ENCODE measurements around the gene MARCKSL1.

The MARCKSL1 gene

GRCh38 chr1:32336591-32336932, 529 bp upstream of the MARCKSL1 start:
- DNase-seq: no peak
- in situ Hi-C loops (cut with HindIII; ENCODE audit: low pct_ligation_motif_present, low pct_unique_long_range_greater_than_20kb, low sequenced_read_pairs): no loop called here

- no peak for DNase-seq
- in situ Hi-C loops (cut with HindIII; ENCODE audit: low pct_ligation_motif_present, low pct_unique_long_range_greater_than_20kb, low sequenced_read_pairs): no loop called here
Observed at GRCh38 chr1:32335535-32335789, 571 bp downstream of the MARCKSL1 start.

- in situ Hi-C loops (cut with HindIII; ENCODE audit: low pct_ligation_motif_present, low pct_unique_long_range_greater_than_20kb, low sequenced_read_pairs): no loop called here
- peak; percentile 41 for DNase-seq
Observed at GRCh38 chr1:32334864-32335534, 1.0 kb downstream of the MARCKSL1 start.

- no peak for DNase-seq
Observed at GRCh38 chr1:32334274-32334861, 1.7 kb downstream of the MARCKSL1 start.

GRCh38 chr1:32333251-32333963, 2.6 kb downstream of the MARCKSL1 start:
- no peak for DNase-seq

More at GRCh38 chr1:32334274-32334861, 1.7 kb downstream of the MARCKSL1 start:
- in situ Hi-C loops (cut with HindIII; ENCODE audit: low pct_ligation_motif_present, low pct_unique_long_range_greater_than_20kb, low sequenced_read_pairs): no loop called here

GRCh38 chr1:32332290-32333079, 3.5 kb downstream of the MARCKSL1 start:
- in situ Hi-C loops (cut with HindIII; ENCODE audit: low pct_ligation_motif_present, low pct_unique_long_range_greater_than_20kb, low sequenced_read_pairs): no loop called here
- DNase-seq: no peak

More at GRCh38 chr1:32333251-32333963, 2.6 kb downstream of the MARCKSL1 start:
- in situ Hi-C loops (cut with HindIII; ENCODE audit: low pct_ligation_motif_present, low pct_unique_long_range_greater_than_20kb, low sequenced_read_pairs): no loop called here

- in situ Hi-C loops (cut with HindIII; ENCODE audit: low pct_ligation_motif_present, low pct_unique_long_range_greater_than_20kb, low sequenced_read_pairs): no loop called here
- DNase-seq: no peak
Observed at GRCh38 chr1:32331549-32331948, 4.5 kb downstream of the MARCKSL1 start.

GRCh38 chr1:32330558-32331151, 5.4 kb downstream of the MARCKSL1 start:
- in situ Hi-C loops (cut with HindIII; ENCODE audit: low pct_ligation_motif_present, low pct_unique_long_range_greater_than_20kb, low sequenced_read_pairs): no loop called here
- no peak for DNase-seq

- in situ Hi-C loops (cut with HindIII; ENCODE audit: low pct_ligation_motif_present, low pct_unique_long_range_greater_than_20kb, low sequenced_read_pairs): no loop called here
- no peak for DNase-seq
Observed at GRCh38 chr1:32329931-32330466, 6.0 kb downstream of the MARCKSL1 start.

GRCh38 chr1:32327204-32327603, 8.8 kb downstream of the MARCKSL1 start:
- in situ Hi-C loops (cut with HindIII; ENCODE audit: low pct_ligation_motif_present, low pct_unique_long_range_greater_than_20kb, low sequenced_read_pairs): no loop called here
- no peak for DNase-seq

GRCh38 chr1:32321712-32322291, 14.2 kb downstream of the MARCKSL1 start:
- DNase-seq: no peak
- in situ Hi-C loops (cut with HindIII; ENCODE audit: low pct_ligation_motif_present, low pct_unique_long_range_greater_than_20kb, low sequenced_read_pairs): no loop called here

- in situ Hi-C loops (cut with HindIII; ENCODE audit: low pct_ligation_motif_present, low pct_unique_long_range_greater_than_20kb, low sequenced_read_pairs): no loop called here
- DNase-seq: no peak
Observed at GRCh38 chr1:32318127-32318869, 17.7 kb downstream of the MARCKSL1 start.

- in situ Hi-C loops (cut with HindIII; ENCODE audit: low pct_ligation_motif_present, low pct_unique_long_range_greater_than_20kb, low sequenced_read_pairs): no loop called here
- no peak for DNase-seq
Observed at GRCh38 chr1:32316903-32317277, 19.1 kb downstream of the MARCKSL1 start.

GRCh38 chr1:32311709-32312393, 24.2 kb downstream of the MARCKSL1 start:
- in situ Hi-C loops (cut with HindIII; ENCODE audit: low pct_ligation_motif_present, low pct_unique_long_range_greater_than_20kb, low sequenced_read_pairs): no loop called here
- no peak for DNase-seq

GRCh38 chr1:32309960-32310359, 26.1 kb downstream of the MARCKSL1 start:
- DNase-seq: no peak
- in situ Hi-C loops (cut with HindIII; ENCODE audit: low pct_ligation_motif_present, low pct_unique_long_range_greater_than_20kb, low sequenced_read_pairs): no loop called here

- in situ Hi-C loops (cut with HindIII; ENCODE audit: low pct_ligation_motif_present, low pct_unique_long_range_greater_than_20kb, low sequenced_read_pairs): no loop called here
- DNase-seq: no peak
Observed at GRCh38 chr1:32307324-32307723, 28.7 kb downstream of the MARCKSL1 start.

- in situ Hi-C loops (cut with HindIII; ENCODE audit: low pct_ligation_motif_present, low pct_unique_long_range_greater_than_20kb, low sequenced_read_pairs): no loop called here
- no peak for DNase-seq
Observed at GRCh38 chr1:32305310-32305709, 30.7 kb downstream of the MARCKSL1 start.
